C4-2B (cell line): ENCODE results near the gene VAPA.
"Not testable (repeated sequence)": the region's sequence is repeated elsewhere in the genome, so short reads cannot be mapped to it uniquely, and the experiment has no call there.

Experiments
- H3K27ac ChIP-seq: fragments of 450-650 bp; 2 replicates; pipeline ENCODE4 v1.5.1; 2017
- ZFX ChIP-seq: fragments of 450-650 bp; IDR thresholded peaks from 2 replicates; pipeline ENCODE4 v1.6.1; 2017
- TF ChIP-seq, protein P1 (sequence below): fragments of 450-650 bp; conservative IDR thresholded peaks from 2 replicates; pipeline ENCODE4 v1.5.1; 2017; ENCODE audit warnings: mild to moderate bottlenecking

The VAPA gene

DNA sequence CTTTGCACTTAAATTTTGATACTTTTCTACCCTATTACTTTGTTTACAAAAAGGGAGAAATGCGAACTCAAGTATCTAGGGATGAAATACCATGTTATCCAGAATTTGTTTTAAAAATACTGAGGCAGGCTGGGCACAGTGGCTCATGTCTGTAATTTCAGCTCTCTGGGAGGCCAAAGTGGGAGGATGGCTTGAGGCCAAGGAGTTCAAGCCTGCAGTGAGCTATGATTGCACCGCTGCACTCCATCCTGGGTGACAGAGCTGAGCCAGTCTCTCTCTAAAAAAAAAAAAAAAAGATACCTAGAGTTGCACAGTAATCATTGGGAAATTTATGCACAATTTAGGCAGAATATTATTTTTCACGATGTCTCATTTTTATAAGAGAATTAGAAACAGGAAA lies 12.4 kb upstream of the VAPA start:
- no peak overlapping the region for H3K27ac ChIP-seq
- TF ChIP-seq, protein P1, sequence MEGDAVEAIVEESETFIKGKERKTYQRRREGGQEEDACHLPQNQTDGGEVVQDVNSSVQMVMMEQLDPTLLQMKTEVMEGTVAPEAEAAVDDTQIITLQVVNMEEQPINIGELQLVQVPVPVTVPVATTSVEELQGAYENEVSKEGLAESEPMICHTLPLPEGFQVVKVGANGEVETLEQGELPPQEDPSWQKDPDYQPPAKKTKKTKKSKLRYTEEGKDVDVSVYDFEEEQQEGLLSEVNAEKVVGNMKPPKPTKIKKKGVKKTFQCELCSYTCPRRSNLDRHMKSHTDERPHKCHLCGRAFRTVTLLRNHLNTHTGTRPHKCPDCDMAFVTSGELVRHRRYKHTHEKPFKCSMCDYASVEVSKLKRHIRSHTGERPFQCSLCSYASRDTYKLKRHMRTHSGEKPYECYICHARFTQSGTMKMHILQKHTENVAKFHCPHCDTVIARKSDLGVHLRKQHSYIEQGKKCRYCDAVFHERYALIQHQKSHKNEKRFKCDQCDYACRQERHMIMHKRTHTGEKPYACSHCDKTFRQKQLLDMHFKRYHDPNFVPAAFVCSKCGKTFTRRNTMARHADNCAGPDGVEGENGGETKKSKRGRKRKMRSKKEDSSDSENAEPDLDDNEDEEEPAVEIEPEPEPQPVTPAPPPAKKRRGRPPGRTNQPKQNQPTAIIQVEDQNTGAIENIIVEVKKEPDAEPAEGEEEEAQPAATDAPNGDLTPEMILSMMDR, result no peak
- no peak for TF ChIP-seq ZFX

DNA sequence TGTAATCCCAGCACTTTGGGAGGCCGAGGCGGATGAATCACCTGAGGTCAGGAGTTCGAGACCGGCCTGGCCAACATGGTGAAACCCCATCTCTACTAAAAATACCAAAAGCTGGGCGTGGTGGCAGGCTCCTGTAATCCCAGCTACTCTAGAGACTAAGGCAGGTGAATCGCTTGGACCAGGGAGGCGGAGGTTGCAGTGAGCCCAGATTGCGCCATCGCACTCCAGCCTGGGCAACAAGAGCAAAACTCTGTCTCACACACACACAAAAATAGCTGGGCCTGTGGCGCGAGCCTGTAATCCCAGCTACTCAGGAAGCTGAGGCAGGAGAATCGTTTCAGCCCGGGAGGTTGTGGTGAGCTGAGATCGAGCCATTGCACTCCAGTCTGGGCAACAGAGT lies 11.6 kb upstream of the VAPA start:
- not testable (repeated sequence) for H3K27ac ChIP-seq

DNA sequence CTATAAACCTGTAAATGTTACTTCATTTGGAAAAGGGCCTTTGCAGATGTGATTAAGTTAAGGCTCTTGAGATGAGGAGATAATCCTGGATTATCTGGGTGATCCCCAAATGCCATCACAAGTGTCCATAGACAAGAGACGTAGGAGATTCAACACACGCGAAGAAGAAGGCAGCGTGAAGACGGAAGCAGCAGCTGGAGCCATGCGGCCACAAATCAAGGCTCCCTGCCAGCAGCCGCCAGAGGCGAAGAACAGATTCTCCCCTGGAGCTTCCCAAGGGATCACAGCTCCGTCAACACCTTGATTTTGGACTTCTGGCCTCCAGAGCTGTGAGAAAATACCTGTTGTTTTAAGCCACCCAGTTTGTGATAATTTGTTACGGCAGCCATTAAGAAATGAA lies 11.0 kb upstream of the VAPA start:
- H3K27ac ChIP-seq, result no peak overlapping the region
- TF ChIP-seq ZFX, result no peak
- TF ChIP-seq, protein P1, result no peak

DNA sequence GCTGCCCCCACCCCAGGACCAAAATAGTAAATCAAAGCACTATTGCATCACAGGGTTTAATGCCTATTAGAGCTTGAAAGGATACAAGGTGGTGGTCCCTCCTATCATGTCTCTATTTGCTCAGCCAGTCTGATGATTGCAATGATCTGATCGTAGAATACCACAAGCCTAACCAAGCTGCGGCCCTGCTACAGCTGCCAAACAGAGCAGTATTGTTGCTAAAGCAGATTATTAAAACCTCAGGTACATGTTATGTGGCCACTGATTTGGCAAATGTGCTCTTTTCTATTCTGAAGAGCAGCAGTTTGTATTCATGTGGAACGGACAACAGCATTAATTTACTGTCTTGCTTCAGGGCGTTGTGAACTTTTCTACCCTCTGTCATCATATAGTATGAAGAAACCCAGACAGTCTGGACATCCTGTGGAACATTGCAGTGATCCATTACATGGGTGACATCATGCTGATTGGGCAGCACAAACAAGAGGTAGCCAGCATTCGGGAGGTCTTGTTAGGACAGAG lies 8.4 kb upstream of the VAPA start:
- no peak overlapping the region for H3K27ac ChIP-seq
- no peak for TF ChIP-seq ZFX
- TF ChIP-seq, protein P1, result no peak

DNA sequence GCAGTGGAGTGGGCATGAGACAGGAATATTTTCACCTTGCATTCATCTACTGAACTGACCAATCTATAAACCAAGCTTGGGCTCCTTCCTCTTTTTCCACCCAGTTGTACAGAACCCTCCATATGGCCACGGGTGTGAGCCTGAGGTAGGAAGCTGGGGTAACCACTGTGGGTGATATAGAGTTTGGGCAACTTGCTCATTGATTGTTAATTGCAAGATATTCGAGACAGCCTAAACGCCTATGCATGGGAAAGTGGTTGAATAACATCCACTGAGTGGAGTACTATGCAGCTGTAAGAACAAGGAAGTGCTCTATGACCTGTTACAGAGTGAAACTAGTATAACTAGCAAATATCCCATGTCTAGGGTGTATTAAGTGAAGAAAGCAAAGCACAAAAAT lies 7.3 kb upstream of the VAPA start:
- TF ChIP-seq, protein P1, result no peak
- no peak for TF ChIP-seq ZFX
- H3K27ac ChIP-seq, result no peak overlapping the region

DNA sequence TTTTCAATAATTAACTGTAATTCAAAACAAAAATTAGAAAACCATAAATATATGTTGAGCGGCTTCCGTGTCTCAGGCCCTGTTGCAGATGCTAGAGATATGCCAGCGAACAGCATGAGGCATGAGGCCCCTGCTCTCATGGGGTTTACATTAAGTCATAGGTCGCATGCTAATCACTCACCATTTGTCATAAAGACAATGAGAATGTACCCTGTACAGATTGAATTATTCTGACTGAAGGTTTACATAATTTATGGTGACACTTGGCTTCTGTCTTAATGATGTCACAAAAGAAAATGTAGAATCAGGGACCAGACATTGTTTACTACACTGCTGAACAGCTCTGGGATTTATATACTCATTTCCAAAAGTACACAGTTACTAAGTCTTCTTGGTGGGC lies 5.9 kb upstream of the VAPA start:
- no peak overlapping the region for H3K27ac ChIP-seq
- TF ChIP-seq ZFX, result no peak

DNA sequence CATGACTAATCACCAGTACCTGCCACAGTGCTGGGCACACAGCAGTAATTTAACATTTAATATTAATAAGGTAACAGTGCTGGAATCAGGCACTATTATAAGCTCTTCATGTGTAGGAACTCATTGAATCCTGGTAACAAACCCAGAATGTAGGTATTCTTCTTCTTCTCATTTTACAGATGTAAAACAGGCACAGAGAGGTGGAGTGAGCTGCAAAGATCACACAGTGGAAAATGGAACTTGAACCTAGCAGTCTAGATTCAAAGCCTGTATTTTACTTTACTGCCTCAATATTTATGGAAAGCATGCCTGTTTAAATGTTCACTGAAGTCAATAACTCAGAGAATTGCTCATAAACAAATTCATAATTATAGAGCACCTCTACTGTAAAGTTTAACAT lies 3.7 kb upstream of the VAPA start:
- TF ChIP-seq, protein P1, result no peak
- TF ChIP-seq ZFX, result no peak

DNA sequence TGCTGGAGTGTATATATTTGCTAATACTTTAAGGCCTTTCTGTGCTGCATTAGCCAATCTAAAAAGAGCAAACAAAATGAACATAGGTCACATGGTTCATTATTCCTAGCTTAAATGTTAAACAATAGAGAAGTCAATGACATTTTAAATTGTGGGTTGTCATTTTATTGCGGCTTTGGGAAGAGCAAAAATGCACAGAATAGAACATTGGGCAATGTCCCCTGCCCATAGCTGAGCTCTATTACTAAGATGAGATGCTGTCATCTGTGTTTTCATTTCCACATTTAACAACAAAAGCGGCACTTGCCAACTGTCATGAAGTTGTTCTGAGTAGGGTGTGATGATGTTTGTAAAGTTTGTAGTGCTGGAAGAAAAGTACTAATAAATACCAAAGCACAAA lies 3.2 kb upstream of the VAPA start:
- TF ChIP-seq, protein P1, result no peak
- TF ChIP-seq ZFX, result no peak
- no peak overlapping the region for H3K27ac ChIP-seq

More for the DNA sequence above, 3.7 kb upstream of the VAPA start:
- no peak overlapping the region for H3K27ac ChIP-seq

DNA sequence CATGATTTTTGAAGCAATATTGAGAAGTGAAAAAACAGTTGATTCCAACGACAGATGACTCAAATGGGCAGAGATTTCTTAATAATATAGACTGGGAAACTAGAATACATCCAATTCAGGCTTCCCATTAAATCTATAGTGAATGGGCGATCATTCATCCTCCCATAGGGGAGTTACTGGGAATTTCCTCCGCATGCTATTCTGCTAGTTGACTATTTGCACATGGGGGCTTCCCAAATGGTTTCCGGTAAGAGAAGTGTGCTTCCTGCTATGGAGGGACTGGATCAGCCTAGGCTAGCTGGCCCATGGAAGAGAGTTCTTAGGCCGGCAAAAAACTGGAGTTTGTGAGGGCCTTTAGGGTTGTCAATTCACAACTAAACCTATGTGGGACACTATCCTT lies 2.6 kb upstream of the VAPA start:
- H3K27ac ChIP-seq, result no peak overlapping the region
- TF ChIP-seq, protein P1, result no peak
- no peak for TF ChIP-seq ZFX

DNA sequence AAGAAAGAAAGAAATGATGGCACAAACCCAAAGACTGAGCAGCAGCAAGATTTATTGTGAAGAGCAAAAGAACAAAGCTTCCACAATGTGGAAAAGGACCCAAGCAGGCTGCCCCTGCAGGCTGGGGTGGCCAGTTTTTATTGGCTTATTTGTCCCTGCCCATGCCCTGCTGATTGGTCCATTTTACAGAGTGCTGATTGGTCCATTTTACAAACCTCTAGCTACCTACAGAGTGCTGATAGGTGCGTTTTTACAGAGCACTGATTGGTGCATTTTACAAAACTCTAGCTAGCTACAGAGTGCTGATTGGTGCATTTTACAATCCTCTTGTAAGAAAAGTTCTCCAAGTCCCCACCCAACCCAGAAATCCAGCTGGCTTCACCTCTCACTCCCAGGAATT lies 1.5 kb upstream of the VAPA start:
- not testable (repeated sequence) for H3K27ac ChIP-seq
